Endothelial cell (in vitro differentiated cells): ENCODE results near the gene LHB. TPM values are rescaled to one million over a fixed set of nuclear protein-coding genes. Genes with fewer than 3 reads are reported as not detected.
"Not testable (repeated sequence)": the region's sequence is repeated elsewhere in the genome, so short reads cannot be mapped to it uniquely, and the experiment has no call there.

Experiments
- DNase-seq: peaks from one replicate; pipeline ENCODE4 v3.0.0; 2021; ENCODE audit warnings: low spot score
- H3K27ac Mint-ChIP-seq: one replicate; pipeline ENCODE4 v1.8.0; 2021; ENCODE audit warnings: mixed read lengths, inconsistent platforms; ENCODE audit not compliant: unreplicated experiment
- H3K27me3 Mint-ChIP-seq: one replicate; pipeline ENCODE4 v1.8.0; 2021; ENCODE audit warnings: mild to moderate bottlenecking, moderate library complexity, mixed read lengths, inconsistent platforms; ENCODE audit not compliant: unreplicated experiment
- H3K36me3 Mint-ChIP-seq: one replicate; pipeline ENCODE4 v1.8.0; 2021; ENCODE audit warnings: mild to moderate bottlenecking, low read depth, mixed read lengths, inconsistent platforms; ENCODE audit not compliant: unreplicated experiment
- H3K4me1 Mint-ChIP-seq: one replicate; pipeline ENCODE4 v1.8.0; 2021; ENCODE audit warnings: mild to moderate bottlenecking, mixed read lengths, inconsistent platforms; ENCODE audit not compliant: unreplicated experiment
- H3K4me3 Mint-ChIP-seq: one replicate; pipeline ENCODE4 v1.8.0; 2021; ENCODE audit warnings: mild to moderate bottlenecking, mixed read lengths, inconsistent platforms; ENCODE audit not compliant: unreplicated experiment
- H3K9me3 Mint-ChIP-seq: one replicate; pipeline ENCODE4 v1.8.0; 2021; ENCODE audit warnings: mixed read lengths, inconsistent platforms; ENCODE audit not compliant: unreplicated experiment
- CTCF ChIP-seq: fragments of 200-600 bp; sonication (generic); IDR thresholded peaks from one replicate; pipeline ENCODE4 v1.5.0; 2021; ENCODE audit warnings: antibody characterized with exemption; ENCODE audit not compliant: unreplicated experiment
- total RNA-seq: library from RNA; stranded (reverse); fragmentation: NEBNext Ultra II Directional; extraction: Animal tissue kit (Norgen Biotek cat#: 25700); gene quantifications from one replicate; pipeline ENCODE4 v1.2.1, GENCODE V29; 2021; ENCODE audit not compliant: unreplicated experiment

The LHB gene
- total RNA-seq, 1 donor from 2014 or later = 1.4 TPM

GRCh38 chr19:49036815-49037214, 19.9 kb upstream of the LHB start, which contains the start of gene CGB1:
Gene CGB1 (minus strand): TSS chr19:49036895. CDS start chr19:49036711, 184 bp downstream.
- H3K4me1 Mint-ChIP-seq, DNase-seq, H3K9me3 Mint-ChIP-seq, H3K4me3 Mint-ChIP-seq, H3K27me3 Mint-ChIP-seq, H3K27ac Mint-ChIP-seq, H3K36me3 Mint-ChIP-seq: not testable (repeated sequence)
- peak; percentile 72 for TF ChIP-seq CTCF

GRCh38 chr19:49031642-49032301, 14.9 kb upstream of the LHB start, which contains the start of gene CGB2:
Gene CGB2 (plus strand): TSS chr19:49031890. CDS start chr19:49032096, 206 bp downstream.
- peak; percentile 72 for TF ChIP-seq CTCF
- DNase-seq, H3K9me3 Mint-ChIP-seq, H3K4me3 Mint-ChIP-seq, H3K27me3 Mint-ChIP-seq, H3K4me1 Mint-ChIP-seq, H3K36me3 Mint-ChIP-seq, H3K27ac Mint-ChIP-seq: not testable (repeated sequence)

- not testable (repeated sequence) for H3K4me3 Mint-ChIP-seq, H3K27ac Mint-ChIP-seq, H3K4me1 Mint-ChIP-seq, H3K36me3 Mint-ChIP-seq, DNase-seq, H3K27me3 Mint-ChIP-seq, H3K9me3 Mint-ChIP-seq
These were observed 13.4 kb upstream of the LHB start for GRCh38 chr19:49030323-49030722.

- H3K4me1 Mint-ChIP-seq, H3K27ac Mint-ChIP-seq, H3K4me3 Mint-ChIP-seq, H3K9me3 Mint-ChIP-seq, H3K27me3 Mint-ChIP-seq, H3K36me3 Mint-ChIP-seq, DNase-seq: not testable (repeated sequence)
These were observed 12.9 kb upstream of the LHB start for GRCh38 chr19:49029749-49030148.

GRCh38 chr19:49028686-49029085, 11.8 kb upstream of the LHB start:
- H3K9me3 Mint-ChIP-seq, H3K4me3 Mint-ChIP-seq, H3K27me3 Mint-ChIP-seq, DNase-seq, H3K36me3 Mint-ChIP-seq, H3K27ac Mint-ChIP-seq, H3K4me1 Mint-ChIP-seq: not testable (repeated sequence)

- H3K36me3 Mint-ChIP-seq, H3K27ac Mint-ChIP-seq, H3K9me3 Mint-ChIP-seq, H3K4me1 Mint-ChIP-seq, H3K27me3 Mint-ChIP-seq, H3K4me3 Mint-ChIP-seq, DNase-seq: not testable (repeated sequence)
These were observed 8.7 kb upstream of the LHB start for GRCh38 chr19:49025599-49025998.

- not testable (repeated sequence) for H3K27ac Mint-ChIP-seq, H3K36me3 Mint-ChIP-seq, H3K4me3 Mint-ChIP-seq, H3K27me3 Mint-ChIP-seq, DNase-seq, H3K9me3 Mint-ChIP-seq, H3K4me1 Mint-ChIP-seq
These were observed 8.2 kb upstream of the LHB start for GRCh38 chr19:49025088-49025487.

- DNase-seq, H3K27ac Mint-ChIP-seq, H3K36me3 Mint-ChIP-seq, H3K9me3 Mint-ChIP-seq, H3K27me3 Mint-ChIP-seq, H3K4me1 Mint-ChIP-seq, H3K4me3 Mint-ChIP-seq: not testable (repeated sequence)
These were observed 7.3 kb upstream of the LHB start, which contains the start of gene CGB3 for GRCh38 chr19:49024233-49024632. Gene CGB3 (minus strand): TSS chr19:49024333. CDS start chr19:49023971, 362 bp downstream.
